ENCODE results near the gene STUM. TPM values are rescaled to one million over a fixed set of nuclear protein-coding genes. Genes with fewer than 3 reads are reported as not detected.

Gene STUM
- total RNA-seq, 2 experiments from 2014 or later, result not detected

- no peak for ATAC-seq (ENCODE audit: poor library complexity)
- H3K9me3 Mint-ChIP-seq, result no peaks in the 10 kb centered on the region
- H3K4me1 Mint-ChIP-seq (ENCODE audit: low read depth), result peaks cover 55% of the 10 kb centered on the region
- no peaks in the 10 kb centered on the region for H3K9me3 ChIP-seq (ENCODE audit: control insufficient read depth in 1 of 2, insufficient read depth in 1 of 2, low read length in 2 of 2)
- H3K27ac ChIP-seq (ENCODE audit: low read depth in 1 of 2, low read length in 2 of 2), result no peak overlapping the region
- H3K36me3 ChIP-seq (ENCODE audit: insufficient read depth, low read length), result peaks cover 42% of the 10 kb centered on the region
- H3K4me3 ChIP-seq (ENCODE audit: low read length), result no peak overlapping the region
- ChIA-PET POLR2A (interaction anchor here (1.2 kb wide), 1 partner anchor 198 kb away, joined by 3 read pairs; no protein-coding TSS in a partner anchor), CTCF (no interaction called here)
- TF ChIP-seq CTCF (IDR thresholded peaks at IDR 0.05), result no peak
- peak overlapping the region; percentile 49 for H3K27ac Mint-ChIP-seq
- H3K36me3 Mint-ChIP-seq (ENCODE audit: low read depth), result peaks cover 72% of the 10 kb centered on the region
- peaks cover 48% of the 10 kb centered on the region for H3K4me1 ChIP-seq (ENCODE audit: insufficient read depth, low read length)
- no peak overlapping the region for H3K4me3 Mint-ChIP-seq
- no peaks in the 10 kb centered on the region for H3K27me3 ChIP-seq (ENCODE audit: control insufficient read depth in 1 of 2, insufficient read depth in 2 of 2, low read length in 2 of 2)
- intact Hi-C loops (cut with DNase I, micrococcal nuclease), result no loop called here
- H3K27me3 Mint-ChIP-seq, result no peaks in the 10 kb centered on the region
- no peak for DNase-seq
Observed at GRCh38 chr1:226630592-226630991, 82.0 kb downstream of the STUM start.

DNA sequence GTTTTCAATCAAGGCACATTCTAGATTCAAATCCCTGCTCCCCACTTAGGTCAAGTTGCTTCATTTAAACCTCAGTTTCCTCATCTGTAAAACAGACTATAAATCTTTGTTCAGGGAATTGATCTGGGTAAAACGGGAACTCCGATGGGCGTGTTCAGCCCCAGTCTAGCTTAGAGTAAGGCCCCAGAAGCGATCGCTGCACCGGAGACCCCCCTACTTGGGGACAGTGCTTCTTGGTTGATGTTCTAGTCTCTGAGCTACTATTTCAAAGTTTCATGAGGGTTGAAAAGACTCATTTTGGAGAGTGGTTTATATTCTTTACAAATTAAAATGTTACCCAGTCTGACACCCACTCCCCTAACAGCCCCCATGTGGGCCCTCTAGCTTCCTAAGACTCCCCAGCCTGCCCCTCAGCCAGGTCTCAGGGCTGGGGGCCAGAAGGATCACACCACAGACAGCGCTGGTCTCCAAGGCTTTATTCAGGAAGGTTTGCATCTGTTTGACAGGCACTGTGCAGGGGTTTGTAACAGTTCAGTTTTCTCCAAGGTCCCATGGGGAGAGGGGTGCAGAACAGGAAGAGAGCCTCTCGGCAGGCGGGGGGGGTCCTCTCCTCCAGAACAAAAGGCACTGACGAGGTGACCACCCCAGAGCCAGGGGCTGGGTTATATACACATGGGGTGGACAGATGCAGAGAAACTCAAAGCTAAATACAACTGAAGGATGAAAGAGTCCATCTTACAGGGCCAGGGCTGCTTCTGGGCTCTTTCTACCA is 82.9 kb downstream of the STUM start:
- no peaks in the 10 kb centered on the region for H3K9me3 ChIP-seq (ENCODE audit: control insufficient read depth in 1 of 2, insufficient read depth in 1 of 2, low read length in 2 of 2)
- no peak for TF ChIP-seq CTCF (IDR thresholded peaks at IDR 0.05)
- Mint-ChIP-seq H3K36me3 (ENCODE audit: low read depth) (peaks cover 77% of the 10 kb centered on the region), H3K27me3 (no peaks in the 10 kb centered on the region), H3K4me1 (ENCODE audit: low read depth) (peaks cover 57% of the 10 kb centered on the region), H3K4me3 (no peak overlapping the region), H3K27ac (peak overlapping the region; percentile 49), H3K9me3 (no peaks in the 10 kb centered on the region)
- DNase-seq (peak in 1 of 14 experiments; percentile 14), ATAC-seq (ENCODE audit: poor library complexity) (no peak)
- peaks cover 51% of the 10 kb centered on the region for H3K36me3 ChIP-seq (ENCODE audit: insufficient read depth, low read length)
- no peak overlapping the region for H3K4me3 ChIP-seq (ENCODE audit: low read length)
- intact Hi-C loops (cut with DNase I, micrococcal nuclease), result no loop called here
- no peaks in the 10 kb centered on the region for H3K27me3 ChIP-seq (ENCODE audit: control insufficient read depth in 1 of 2, insufficient read depth in 2 of 2, low read length in 2 of 2)
- POLR2A ChIA-PET, result interaction anchor here (1.2 kb wide), 1 partner anchor 197 kb away, joined by 3 read pairs; no protein-coding TSS in a partner anchor
- no peak overlapping the region for H3K27ac ChIP-seq (ENCODE audit: low read depth in 1 of 2, low read length in 2 of 2)
- CTCF ChIA-PET, result no interaction called here
- peaks cover 49% of the 10 kb centered on the region for H3K4me1 ChIP-seq (ENCODE audit: insufficient read depth, low read length)

- Histone ChIP-seq H3K36me3 (ENCODE audit: insufficient read depth, low read length) (peaks cover 60% of the 10 kb centered on the region), H3K4me3 (ENCODE audit: low read length) (no peak overlapping the region), H3K4me1 (ENCODE audit: insufficient read depth, low read length) (peaks cover 50% of the 10 kb centered on the region), H3K27ac (ENCODE audit: low read depth in 1 of 2, low read length in 2 of 2) (peak overlapping the region in 1 of 2 donors; percentile 52), H3K27me3 (ENCODE audit: control insufficient read depth in 1 of 2, insufficient read depth in 2 of 2, low read length in 2 of 2) (no peaks in the 10 kb centered on the region), H3K9me3 (ENCODE audit: control insufficient read depth in 1 of 2, insufficient read depth in 1 of 2, low read length in 2 of 2) (no peaks in the 10 kb centered on the region)
- H3K9me3 Mint-ChIP-seq, result no peaks in the 10 kb centered on the region
- no peak overlapping the region for H3K4me3 Mint-ChIP-seq
- CTCF ChIA-PET, result interaction anchor here (1.5 to 4.3 kb wide), 3 partner anchors 30 to 196 kb away, joined by 4 to 19 read pairs (median 8); no protein-coding TSS in a partner anchor
- peak in 1 of 14 experiments; percentile 29 for DNase-seq
- H3K4me1 Mint-ChIP-seq (ENCODE audit: low read depth), result peaks cover 59% of the 10 kb centered on the region
- ATAC-seq (ENCODE audit: poor library complexity), result no peak
- no peak for TF ChIP-seq CTCF (IDR thresholded peaks at IDR 0.05)
- no peaks in the 10 kb centered on the region for H3K27me3 Mint-ChIP-seq
- peak overlapping the region; percentile 87 for H3K27ac Mint-ChIP-seq
- peaks cover 82% of the 10 kb centered on the region for H3K36me3 Mint-ChIP-seq (ENCODE audit: low read depth)
- intact Hi-C loops (cut with DNase I, micrococcal nuclease), result no loop called here
- POLR2A ChIA-PET, result interaction anchor here (0.9 to 3.9 kb wide), 2 partner anchors 30 to 106 kb away, joined by 4 to 15 read pairs; partner anchors contain the start of gene ITPKB
Observed at GRCh38 chr1:226632169-226632879, 83.8 kb downstream of the STUM start.

All from CD4-positive, alpha-beta T cell (primary cell).